Activated CD8-positive, alpha-beta T cell treated with anti-CD3 and anti-CD28 coated beads for 36 hours (primary cell): ENCODE data around the gene PGA3. TPM values are rescaled to one million over a fixed set of nuclear protein-coding genes. Genes with fewer than 3 reads are reported as not detected.

Experiments
- ATAC-seq: fragments of 200-7000 bp; cut with Tn5 transposase; one replicate; pipeline ENCODE4 v1.10.0; 2021; ENCODE audit warnings: mild to moderate bottlenecking, moderate library complexity
- CTCF ChIA-PET: fragments of 350-600 bp; sonication (Branson Sonifier 250); formaldehyde crosslinking; loops from one replicate; lab custom pipeline; 2021; ENCODE audit warnings: antibody characterized with exemption; lab: Charles Lee
- POLR2A ChIA-PET: fragments of 350-600 bp; sonication (Branson Sonifier 250); formaldehyde crosslinking; loops from one replicate; lab custom pipeline; 2021; ENCODE audit warnings: antibody characterized with exemption; lab: Charles Lee
- DNase-seq: peaks from one replicate; pipeline ENCODE4 v3.0.0-alpha.2; 2020
- H3K27ac Mint-ChIP-seq: one replicate; pipeline ENCODE4 v1.8.0; 2021; ENCODE audit warnings: mild to moderate bottlenecking, mixed read lengths
- H3K27me3 Mint-ChIP-seq: one replicate; pipeline ENCODE4 v1.8.0; 2021; ENCODE audit warnings: mixed read lengths
- H3K36me3 Mint-ChIP-seq: one replicate; pipeline ENCODE4 v1.8.0; 2021; ENCODE audit warnings: low read depth, mixed read lengths
- H3K4me1 Mint-ChIP-seq: one replicate; pipeline ENCODE4 v1.8.0; 2021; ENCODE audit warnings: low read depth, mixed read lengths
- H3K4me3 Mint-ChIP-seq: one replicate; pipeline ENCODE4 v1.8.0; 2021; ENCODE audit warnings: mild to moderate bottlenecking, moderate library complexity, mixed read lengths
- H3K9me3 Mint-ChIP-seq: one replicate; pipeline ENCODE4 v1.8.0; 2021; ENCODE audit warnings: mixed read lengths
- CTCF ChIP-seq: fragments of 200-600 bp; IDR thresholded peaks from one replicate; pipeline ENCODE4 v1.8.0; 2022; ENCODE audit warnings: antibody characterized with exemption, mild to moderate bottlenecking
- intact Hi-C: fragments of 100-400 bp; cut with micrococcal nuclease; formaldehyde crosslinking; loops from one replicate; pipeline ENCODE4 v1.10.0; 2022
- total RNA-seq, 2 experiments: library from RNA; stranded (reverse); gene quantifications; one replicate each; pipeline ENCODE4 v1.2.3, GENCODE V29; 2021

Gene PGA3
- total RNA-seq, 2 experiments from 2014 or later: not detected

- no peak for ATAC-seq
- Mint-ChIP-seq H3K4me3 (no peak overlapping the region), H3K27ac (no peak overlapping the region), H3K9me3 (no peaks in the 10 kb centered on the region), H3K36me3 (peaks cover 10% of the 10 kb centered on the region), H3K4me1 (no peaks in the 10 kb centered on the region), H3K27me3 (no peaks in the 10 kb centered on the region)
- no peak for TF ChIP-seq CTCF
- intact Hi-C loops: loop anchor here (10.0 kb wide), 1 partner anchor 128 kb away; no protein-coding TSS in a partner anchor
- DNase-seq: no peak
- CTCF ChIA-PET: interaction anchor here (4.1 kb wide), 1 partner anchor 129 kb away, joined by 30 read pairs; no protein-coding TSS in a partner anchor
- POLR2A ChIA-PET: interaction anchor here (0.9 kb wide), 1 partner anchor 9 kb away, joined by 3 read pairs; no protein-coding TSS in a partner anchor
Measured at GRCh38 chr11:61256710-61257482, 53.6 kb downstream of the PGA3 start.

DNA sequence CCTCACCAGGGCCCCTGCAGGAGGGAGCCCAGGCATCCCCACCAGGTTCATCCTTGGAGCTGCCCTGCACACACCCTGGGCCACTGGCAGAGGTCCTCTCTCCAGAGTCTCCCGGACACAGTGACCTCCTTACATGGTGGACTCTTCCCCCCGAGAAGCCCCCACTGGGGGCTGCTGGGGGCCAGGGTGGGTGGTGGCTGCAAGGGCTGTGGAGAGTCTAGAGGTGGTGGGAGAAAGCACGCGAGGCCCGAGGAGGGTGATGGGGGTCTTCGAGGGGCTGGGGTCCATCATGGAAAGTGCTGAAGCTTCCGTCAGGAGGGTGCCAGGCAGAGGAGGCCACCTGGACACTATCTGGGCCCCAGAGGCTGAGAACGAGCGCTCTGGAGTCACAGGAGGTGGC lies 55.2 kb downstream of the PGA3 start:
- no peaks in the 10 kb centered on the region for H3K27me3 Mint-ChIP-seq
- H3K4me3 Mint-ChIP-seq: no peak overlapping the region
- no peak overlapping the region for H3K27ac Mint-ChIP-seq
- intact Hi-C loops: loop anchor here (10.0 kb wide), 1 partner anchor 126 kb away; no protein-coding TSS in a partner anchor
- H3K36me3 Mint-ChIP-seq: peaks cover 14% of the 10 kb centered on the region
- H3K4me1 Mint-ChIP-seq: no peaks in the 10 kb centered on the region
- ATAC-seq (no peak), DNase-seq (no peak)
- no peak for TF ChIP-seq CTCF
- CTCF ChIA-PET: interaction anchor here (1.1 kb wide), 1 partner anchor 38 kb away, joined by 3 read pairs; no protein-coding TSS in a partner anchor
- POLR2A ChIA-PET: no interaction called here
- H3K9me3 Mint-ChIP-seq: no peaks in the 10 kb centered on the region

- intact Hi-C loops: loop anchor here (10.0 kb wide), 1 partner anchor 125 kb away; no protein-coding TSS in a partner anchor
Measured at GRCh38 chr11:61259363-61259762, 56.0 kb downstream of the PGA3 start.

More at GRCh38 chr11:61259363-61259762, 56.0 kb downstream of the PGA3 start:
- H3K36me3 Mint-ChIP-seq: peaks cover 17% of the 10 kb centered on the region
- H3K27me3 Mint-ChIP-seq: no peaks in the 10 kb centered on the region
- no peak for ATAC-seq
- no peak for DNase-seq
- no peak overlapping the region for H3K27ac Mint-ChIP-seq
- TF ChIP-seq CTCF: no peak
- ChIA-PET CTCF (interaction anchor here (1.1 kb wide), 2 partner anchors 37 to 126 kb away, joined by 3 to 4 read pairs; no protein-coding TSS in a partner anchor), POLR2A (interaction anchor here (0.7 kb wide), 1 partner anchor 14 kb away, joined by 4 read pairs; no protein-coding TSS in a partner anchor)
- H3K4me3 Mint-ChIP-seq: no peak overlapping the region
- H3K4me1 Mint-ChIP-seq: no peaks in the 10 kb centered on the region
- H3K9me3 Mint-ChIP-seq: no peaks in the 10 kb centered on the region

Other genes with a start within 250 kb of the PGA3 start
- 100 to 1,000 TPM; 196 to 201 TPM for gene CD6, start 231.8 kb upstream of the PGA3 start, total RNA-seq
- 100 to 1,000 TPM; 214 to 215 TPM for gene CD5, start 101.0 kb upstream of the PGA3 start, total RNA-seq
- 1 to 10 TPM; 6.6 to 7.2 TPM for gene VPS37C, start 42.1 kb upstream of the PGA3 start, total RNA-seq
- not detected for gene PGA4, start 18.8 kb downstream of the PGA3 start, total RNA-seq
- not detected for gene PGA5, start 37.7 kb downstream of the PGA3 start, total RNA-seq
- gene VWCE, start 91.8 kb downstream of the PGA3 start, total RNA-seq: 10 to 100 TPM; 23.3 to 25.8 TPM
- gene DDB1, start 129.6 kb downstream of the PGA3 start, total RNA-seq: 100 to 1,000 TPM; 269 to 270 TPM
- gene TKFC, start 129.7 kb downstream of the PGA3 start, total RNA-seq: 10 to 100 TPM; 79.1 to 86.3 TPM
- gene CYB561A3, start 158.4 kb downstream of the PGA3 start, total RNA-seq: 10 to 100 TPM; 32.4 to 33.5 TPM
- gene TMEM138, start 158.9 kb downstream of the PGA3 start, total RNA-seq: 10 to 100 TPM; 38.6 to 47.0 TPM
- gene TMEM216, start 189.1 kb downstream of the PGA3 start, total RNA-seq: 1 to 10 TPM; 8.6 to 9.3 TPM
- gene CPSF7, start 226.5 kb downstream of the PGA3 start, total RNA-seq: 100 to 1,000 TPM in 1 of 2 experiments, 10 to 100 TPM in 1; 98.5 to 105 TPM
- gene SDHAF2, start 226.6 kb downstream of the PGA3 start, total RNA-seq: 10 to 100 TPM; 33.6 to 35.3 TPM